HepG2 (cell line): ENCODE data around the gene FERMT2. TPM values are rescaled to one million over a fixed set of nuclear protein-coding genes. Genes with fewer than 3 reads are reported as not detected.

Experiments
- ATAC-seq: fragments of 200-7000 bp; cut with Tn5 transposase; 3 replicates; pipeline ENCODE4 v1.9.1; 2020; ENCODE audit warnings: mild to moderate bottlenecking, moderate library complexity
- BruUV-seq: library from RNA; stranded (reverse); fragments of 400-500 nt; replicated peaks from 2 replicates; lab custom pipeline; 2021; lab: Mats Ljungman, UMichigan
- CTCF ChIA-PET: fragments of 300-600 bp; formaldehyde crosslinking; extraction: SDS; loops from one replicate; lab custom pipeline; 2021; ENCODE audit warnings: low total read pairs, inconsistent platforms, low intra/inter-chr PET ratio; lab: Yijun Ruan, JAX
- POLR2A ChIA-PET: fragments of 350-600 bp; sonication (Branson Sonifier 250); formaldehyde crosslinking; loops from one replicate; lab custom pipeline; 2020; ENCODE audit warnings: antibody characterized with exemption, inconsistent platforms; lab: Yijun Ruan, JAX
- DNase-seq: peaks from one replicate; pipeline ENCODE4 v3.0.0-alpha.2; 2015; ENCODE audit warnings: low spot score
- FAIRE-seq: peaks from 3 replicates; lab custom pipeline; 2011; peaks lifted over from hg19 to GRCh38; lab: Jason Lieb, UNC
- H2AFZ ChIP-seq: one replicate; pipeline ENCODE4 v1.6.1; 2011; ENCODE audit warnings: low read length, inconsistent platforms
- H3K27ac ChIP-seq: fragments of 300-600 bp; 3 replicates; pipeline ENCODE4 v1.8.0; 2011; ENCODE audit warnings: mixed run types, mild to moderate bottlenecking, mixed read lengths, low read length, inconsistent platforms; ENCODE audit not compliant: insufficient read depth; ENCODE audit errors: extremely low read length
- H3K27me3 ChIP-seq, 2 experiments: fragments of 200-600 bp in 1 of 2; 2 replicates in 1 of 2; 3 replicates in 1 of 2; pipeline versions ENCODE4 v1.6.0 to v1.8.0; 2011; ENCODE audit warnings: low read length in 2 of 2, mild to moderate bottlenecking in 2 of 2, moderate library complexity in 2 of 2, inconsistent platforms in 1 of 2; ENCODE audit not compliant: insufficient read depth in 2 of 2, control insufficient read depth in 1 of 2
- H3K36me3 ChIP-seq, 2 experiments: fragments of 200-600 bp in 1 of 2; replicated peaks in 1 of 2; 2 replicates in 1 of 2; 3 replicates in 1 of 2; pipeline versions ENCODE4 v1.5.1 to v1.8.0; 2011; ENCODE audit warnings: low read length in 2 of 2, inconsistent platforms in 1 of 2; ENCODE audit not compliant: insufficient read depth in 2 of 2, control insufficient read depth in 1 of 2
- H3K4me1 ChIP-seq: 2 replicates; pipeline ENCODE4 v1.5.1; 2012; ENCODE audit warnings: low read length, inconsistent platforms; ENCODE audit not compliant: insufficient read depth
- H3K4me2 ChIP-seq: 2 replicates; pipeline ENCODE4 v1.6.0; 2011; ENCODE audit warnings: low read depth, low read length, inconsistent platforms
- H3K4me3 ChIP-seq, 3 experiments: fragments of 200-600 bp in 1 of 3; sonication (generic), shearing (Covaris generic) in 1 of 3; replicated peaks in 1 of 3; 2 replicates each; pipeline ENCODE4 v1.5.1; 2011 to 2016; ENCODE audit warnings: low read length in 3 of 3, inconsistent platforms in 2 of 3, low read depth in 2 of 3, mild to moderate bottlenecking in 2 of 3, control low read depth in 1 of 3, mixed read lengths in 1 of 3; ENCODE audit not compliant: insufficient read depth in 1 of 3
- H3K79me2 ChIP-seq: one replicate; pipeline ENCODE4 v1.6.1; 2011; ENCODE audit warnings: low read length, inconsistent platforms; ENCODE audit not compliant: insufficient read depth
- H3K9ac ChIP-seq: 2 replicates; pipeline ENCODE4 v1.6.0; 2011; ENCODE audit warnings: mild to moderate bottlenecking, low read depth, low read length, inconsistent platforms; ENCODE audit not compliant: insufficient read depth
- H3K9me3 ChIP-seq: 2 replicates; pipeline ENCODE4 v1.5.1; 2012; ENCODE audit warnings: mild to moderate bottlenecking, low read length
- H4K20me1 ChIP-seq: 2 replicates; pipeline ENCODE4 v1.6.0; 2011; ENCODE audit warnings: inconsistent platforms, mild to moderate bottlenecking, low read length, moderate library complexity; ENCODE audit not compliant: insufficient read depth
- CHD2 ChIP-seq: IDR thresholded peaks from 2 replicates; pipeline ENCODE4 v1.6.1; 2011; ENCODE audit warnings: low read depth, low read length, improper control_type of control experiment
- ELK4 ChIP-seq: sonication (generic); formaldehyde crosslinking; IDR thresholded peaks from 2 replicates; pipeline ENCODE4 v1.9.0; 2021; ENCODE audit warnings: missing genetic modification reagents, borderline replicate concordance
- MXD4 ChIP-seq: IDR thresholded peaks from 2 replicates; pipeline ENCODE4 v1.6.1; 2016; ENCODE audit warnings: mild to moderate bottlenecking, missing biosample characterization, missing genetic modification reagents
- PLRG1 ChIP-seq: fragments of 450-650 bp; conservative IDR thresholded peaks from 2 replicates; pipeline ENCODE4 v1.6.1; 2016
- RAD51 ChIP-seq: fragments of 450-650 bp; IDR thresholded peaks from 2 replicates; pipeline ENCODE4 v1.6.1; 2016; ENCODE audit warnings: borderline replicate concordance
- RBFOX2 ChIP-seq: fragments of 200-400 bp; formaldehyde crosslinking; IDR thresholded peaks from 2 replicates; pipeline ENCODE4 v1.6.1; 2017; ENCODE audit warnings: low read depth, mild to moderate bottlenecking, low read length
- RORA ChIP-seq: sonication (generic); formaldehyde crosslinking; IDR thresholded peaks from 2 replicates; pipeline ENCODE4 v1.5.0; 2020; ENCODE audit warnings: mild to moderate bottlenecking, missing genetic modification reagents, moderate library complexity
- TEF ChIP-seq: sonication (generic); formaldehyde crosslinking; IDR thresholded peaks from 2 replicates; pipeline ENCODE4 v1.5.0; 2020; ENCODE audit warnings: missing genetic modification reagents
- ZBTB21 ChIP-seq: sonication (generic); formaldehyde crosslinking; IDR thresholded peaks from 2 replicates; pipeline ENCODE4 v1.4.0; 2020; ENCODE audit warnings: missing genetic modification reagents
- ZFY ChIP-seq: sonication (generic); formaldehyde crosslinking; IDR thresholded peaks from 2 replicates; pipeline ENCODE4 v1.4.0; 2020; ENCODE audit warnings: missing genetic modification reagents
- ZNF558 ChIP-seq: sonication (generic); formaldehyde crosslinking; IDR thresholded peaks from 2 replicates; pipeline ENCODE4 v1.9.0; 2022; ENCODE audit warnings: mild to moderate bottlenecking, missing genetic modification reagents, borderline replicate concordance
- ZNF576 ChIP-seq: sonication (generic); formaldehyde crosslinking; IDR thresholded peaks from 2 replicates; pipeline ENCODE4 v1.4.0; 2020; ENCODE audit warnings: mild to moderate bottlenecking, missing genetic modification reagents
- ZNF788 ChIP-seq: sonication (generic); formaldehyde crosslinking; IDR thresholded peaks from 2 replicates; pipeline ENCODE4 v1.5.0; 2020; ENCODE audit warnings: mild to moderate bottlenecking, missing genetic modification reagents, borderline replicate concordance
- ZXDC ChIP-seq: sonication (generic); formaldehyde crosslinking; IDR thresholded peaks from 2 replicates; pipeline ENCODE4 v1.5.0; 2020; ENCODE audit warnings: mild to moderate bottlenecking, missing genetic modification reagents
- WGBS: methylation state at CpG from one replicate; pipeline ENCODE4 v1.1.6; 2017; ENCODE audit warnings: low lambda C conversion rate; 5-methylcytosine and 5-hydroxymethylcytosine counted together
- in situ Hi-C: cut with HindIII; loops from 2 replicates; pipeline ENCODE4 v1.10.0; 2017; ENCODE audit warnings: low pct_unique_long_range_greater_than_20kb; ENCODE audit not compliant: extremely low pct_ligation_motif_present
- intact Hi-C: fragments of 100-400 bp; cut with micrococcal nuclease; formaldehyde crosslinking; loops from one replicate; pipeline ENCODE4 v1.10.0; 2022; ENCODE audit not compliant: unreplicated experiment
- polyA plus RNA-seq, 8 experiments: library from polyadenylated mRNA; depleted of rRNA in 3 of 8; stranded (reverse) in 7 of 8; unstranded in 1 of 8; fragments of >200 nt; fragmentation: Illumina TruSeq in 4 of 8; extraction: Trizol in 4 of 8; gene quantifications; 2 replicates each; pipeline versions ENCODE4 v1.2.1 to v1.2.3, GENCODE V29; 2011 to 2016; ENCODE audit warnings: low read depth in 4 of 8, missing spikeins in 1 of 8, mixed read lengths in 1 of 8; ENCODE audit not compliant: insufficient read depth in 1 of 8
- total RNA-seq, 5 experiments: library from RNA; depleted of rRNA; stranded (reverse); fragments of >200 nt; fragmentation: Illumina TruSeq; extraction: Trizol; gene quantifications; 2 replicates each; pipeline ENCODE4 v1.2.3, GENCODE V29; 2016; ENCODE audit warnings: low read depth in 1 of 5

The FERMT2 gene
- total and polyA plus RNA-seq, 2 of the 13 experiments (the other 11 are each of a cell fraction or from before 2014, with no cell fraction given): 36.2 to 60.4 TPM

GRCh38 chr14:52882824-52883223, 68.0 kb downstream of the FERMT2 start:
- H3K79me2 ChIP-seq: no peaks in the 10 kb centered on the region
- no peaks in the 10 kb centered on the region for H3K9me3 ChIP-seq
- ChIA-PET POLR2A (no interaction called here), CTCF (no interaction called here)
- H2AFZ ChIP-seq: no peak overlapping the region
- no peaks in the 10 kb centered on the region for H3K4me1 ChIP-seq
- DNase-seq: no peak
- no peak for ATAC-seq
- FAIRE-seq: no peak
- no peaks in the 10 kb centered on the region for H4K20me1 ChIP-seq
- no peaks in the 10 kb centered on the region for H3K27me3 ChIP-seq
- intact Hi-C loops: no loop called here
- no peak overlapping the region for H3K4me3 ChIP-seq
- no peak overlapping the region for H3K4me2 ChIP-seq
- H3K27ac ChIP-seq: no peak overlapping the region
- BruUV-seq: no TSS peak
- peaks cover 6 to 43% of the 10 kb centered on the region in 2 experiments for H3K36me3 ChIP-seq
- in situ Hi-C loops: no loop called here
- WGBS: 98% methylated on average over 6 of the region's 6 CpGs
- no peak overlapping the region for H3K9ac ChIP-seq
- TF ChIP-seq ZNF788 (CRISPR knock-in tag) (no peak), ZNF576 (CRISPR knock-in tag) (no peak), PLRG1 (no peak), TEF (CRISPR knock-in tag) (no peak), CHD2 (no peak), ZNF558 (CRISPR knock-in tag) (no peak), RBFOX2 (no peak), RAD51 (no peak), ZXDC (no peak), MXD4 (CRISPR knock-in tag) (no peak), ELK4 (CRISPR knock-in tag) (no peak), ZFY (CRISPR knock-in tag) (no peak), RORA (no peak), ZBTB21 (CRISPR knock-in tag) (no peak)
